ENCODE results near the gene DCLK1. TPM values are rescaled to one million over a fixed set of nuclear protein-coding genes. Genes with fewer than 3 reads are reported as not detected.

Gene DCLK1
- total RNA-seq, 1 experiment from 2014 or later: 0.10 TPM

GRCh38 chr13:35833608-35834275 lies 297.4 kb downstream of the DCLK1 start:
- Histone ChIP-seq H3K9me3 (ENCODE audit: control insufficient read depth in 1 of 2, insufficient read depth in 1 of 2, low read depth in 1 of 2, low read length in 2 of 2) (no peaks in the 10 kb centered on the region), H4K20me1 (ENCODE audit: insufficient read depth) (no peaks in the 10 kb centered on the region), H3K4me3 (replicated peaks in 1 of 2; ENCODE audit: low read depth in 1 of 2, low read length in 2 of 2) (no peak overlapping the region), H3K79me2 (ENCODE audit: insufficient read depth, low read length) (no peaks in the 10 kb centered on the region), H2AFZ (ENCODE audit: low read depth, low read length, poor library complexity, severe bottlenecking) (no peak overlapping the region), H3K4me2 (ENCODE audit: low read length) (no peak overlapping the region), H3K4me1 (ENCODE audit: control insufficient read depth in 1 of 2, insufficient read depth in 2 of 2, low read length in 2 of 2) (no peaks in the 10 kb centered on the region), H3K9ac (ENCODE audit: low read length) (no peak overlapping the region), H3K9me2 (ENCODE audit: insufficient read depth) (no peaks in the 10 kb centered on the region), H3K27ac (ENCODE audit: low read depth, low read length) (no peak overlapping the region), H3K27me3 (ENCODE audit: insufficient read depth, low read length) (peaks cover 28% of the 10 kb centered on the region), H3K36me3 (ENCODE audit: control insufficient read depth in 1 of 2, insufficient read depth in 2 of 2, low read length in 2 of 2) (no peaks in the 10 kb centered on the region)
- RAD21 ChIA-PET (ENCODE audit: low non-redundant PET in 1 of 2, low total read pairs in 2 of 2, uncharacterized antibody in 2 of 2, unreplicated experiment in 2 of 2): no interaction called here
- intact Hi-C loops (cut with micrococcal nuclease): no loop called here
- POLR2A ChIA-PET: no interaction called here
- ATAC-seq (no peak), DNase-seq (ENCODE audit: low read depth, low spot score) (no peak)
- TF ChIP-seq CEBPB (IDR thresholded peaks at IDR 0.05; ENCODE audit: low read depth) (no peak), JUND (IDR thresholded peaks at IDR 0.05) (no peak), POLR2A (IDR thresholded peaks at IDR 0.05; ENCODE audit: borderline replicate concordance, extremely low read depth, insufficient read depth, insufficient read length) (no peak), ATF3 (IDR thresholded peaks at IDR 0.05) (no peak), POLR2AphosphoS5 (IDR thresholded peaks at IDR 0.05; ENCODE audit: low read depth, low read length) (no peak), SP1 (IDR thresholded peaks at IDR 0.05; ENCODE audit: low read depth) (no peak), EGR1 (IDR thresholded peaks at IDR 0.05; ENCODE audit: low read depth) (no peak), CTCF (IDR thresholded peaks at IDR 0.05 in 2 of 3, conservative IDR thresholded peaks at IDR 0.05 in 1 of 3; ENCODE audit: borderline replicate concordance in 1 of 3, insufficient read depth in 1 of 3, low read depth in 2 of 3, low read length in 2 of 3) (no peak), SRF (IDR thresholded peaks at IDR 0.05; ENCODE audit: low read depth) (no peak), RAD21 (IDR thresholded peaks at IDR 0.05; ENCODE audit: low read depth) (no peak)
- CTCF ChIA-PET: no interaction called here
- no TSS peak for BruUV-seq (replicated peaks)
